Astrocyte (in vitro differentiated cells and primary cell): ENCODE results near the gene HSD3B2. TPM values are rescaled to one million over a fixed set of nuclear protein-coding genes. Genes with fewer than 3 reads are reported as not detected.

Source experiments
- DNase-seq: peaks from one replicate; pipeline ENCODE4 v3.0.0-alpha.2; 2010; ENCODE audit warnings: low read depth
- FAIRE-seq: peaks from 2 replicates; lab custom pipeline; 2011; peaks lifted over from hg19 to GRCh38; lab: Jason Lieb, UNC
- H2AFZ ChIP-seq: 2 replicates; pipeline ENCODE4 v1.6.0; 2012; ENCODE audit warnings: low read depth, low read length, inconsistent platforms
- H3K27ac ChIP-seq: 2 replicates; pipeline ENCODE4 v1.5.1; 2011; ENCODE audit warnings: low read depth, low read length, inconsistent platforms
- H3K27me3 ChIP-seq: 2 replicates; pipeline ENCODE4 v1.6.0; 2011; ENCODE audit warnings: low read length, inconsistent platforms; ENCODE audit not compliant: insufficient read depth
- H3K36me3 ChIP-seq: 2 replicates; pipeline ENCODE4 v1.5.1; 2011; ENCODE audit warnings: low read length, inconsistent platforms; ENCODE audit not compliant: insufficient read depth
- H3K4me1 ChIP-seq: 2 replicates; pipeline ENCODE4 v1.5.1; 2011; ENCODE audit warnings: low read length, inconsistent platforms; ENCODE audit not compliant: insufficient read depth
- H3K4me2 ChIP-seq: 2 replicates; pipeline ENCODE4 v1.6.0; 2012; ENCODE audit warnings: low read length, inconsistent platforms
- H3K4me3 ChIP-seq: 2 replicates; pipeline ENCODE4 v1.5.1; 2011; ENCODE audit warnings: low read depth, mild to moderate bottlenecking, low read length, inconsistent platforms; ENCODE audit not compliant: insufficient read depth
- H3K79me2 ChIP-seq: 2 replicates; pipeline ENCODE4 v1.6.0; 2012; ENCODE audit warnings: mild to moderate bottlenecking, low read length, inconsistent platforms; ENCODE audit not compliant: insufficient read depth
- H3K9ac ChIP-seq: 2 replicates; pipeline ENCODE4 v1.6.0; 2012; ENCODE audit warnings: mild to moderate bottlenecking, low read length, inconsistent platforms
- H3K9me3 ChIP-seq: 2 replicates; pipeline ENCODE4 v1.5.1; 2012; ENCODE audit warnings: low read depth, mild to moderate bottlenecking, low read length, inconsistent platforms; ENCODE audit not compliant: insufficient read depth
- H4K20me1 ChIP-seq: 2 replicates; pipeline ENCODE4 v1.6.0; 2012; ENCODE audit warnings: low read length, inconsistent platforms; ENCODE audit not compliant: insufficient read depth
- H3K27ac Mint-ChIP-seq: one replicate; pipeline ENCODE4 v1.8.0; 2021; ENCODE audit warnings: mild to moderate bottlenecking, mixed read lengths; ENCODE audit not compliant: unreplicated experiment
- H3K27me3 Mint-ChIP-seq: one replicate; pipeline ENCODE4 v1.8.0; 2021; ENCODE audit warnings: low read depth, mixed read lengths; ENCODE audit not compliant: unreplicated experiment
- H3K36me3 Mint-ChIP-seq: one replicate; pipeline ENCODE4 v1.8.0; 2021; ENCODE audit warnings: low read depth, mixed read lengths; ENCODE audit not compliant: unreplicated experiment
- H3K4me1 Mint-ChIP-seq: one replicate; pipeline ENCODE4 v1.8.0; 2021; ENCODE audit warnings: low read depth, mixed read lengths; ENCODE audit not compliant: unreplicated experiment
- H3K4me3 Mint-ChIP-seq: one replicate; pipeline ENCODE4 v1.8.0; 2021; ENCODE audit warnings: mild to moderate bottlenecking, moderate library complexity, mixed read lengths; ENCODE audit not compliant: unreplicated experiment
- H3K9me3 Mint-ChIP-seq: one replicate; pipeline ENCODE4 v1.8.0; 2021; ENCODE audit warnings: mild to moderate bottlenecking, mixed read lengths; ENCODE audit not compliant: unreplicated experiment
- CTCF ChIP-seq: IDR thresholded peaks from 2 replicates; pipeline ENCODE4 v1.5.1; 2011; ENCODE audit warnings: low read depth, mild to moderate bottlenecking, inconsistent platforms, low read length, moderate library complexity; ENCODE audit not compliant: insufficient read depth
- EZH2 ChIP-seq: IDR thresholded peaks from 2 replicates; pipeline ENCODE4 v1.6.1; 2012; ENCODE audit warnings: mild to moderate bottlenecking, low read length, inconsistent platforms; ENCODE audit not compliant: insufficient read depth
- total RNA-seq: library from RNA; stranded (reverse); gene quantifications from 2 replicates; pipeline ENCODE4 v1.2.1, GENCODE V29; 2021

The HSD3B2 gene
- total RNA-seq, 1 donor from 2014 or later = not detected

DNA sequence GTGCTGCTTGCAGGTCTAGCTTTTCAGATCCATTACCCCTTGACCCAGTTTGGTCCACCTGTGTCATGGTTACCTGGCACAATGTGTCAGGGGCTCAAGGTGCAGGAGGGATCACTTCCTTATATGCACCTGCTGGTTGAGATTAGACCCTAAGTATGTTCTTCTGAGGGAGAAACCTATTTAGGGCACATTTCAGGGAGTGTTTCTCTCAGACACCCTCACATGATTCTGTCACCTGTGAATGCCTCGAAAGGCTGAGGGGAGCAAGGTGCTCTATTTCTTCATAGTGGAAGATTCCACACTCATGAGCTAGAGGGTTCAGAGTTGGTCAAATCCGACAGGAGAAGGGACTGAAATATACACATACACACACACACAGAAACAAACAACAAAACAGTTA, 15.5 kb downstream of the HSD3B2 start:
- peaks cover 2% of the 10 kb centered on the region for H3K27me3 ChIP-seq
- no peaks in the 10 kb centered on the region for H3K4me1 ChIP-seq
- no peaks in the 10 kb centered on the region for H3K9me3 Mint-ChIP-seq
- H3K27ac ChIP-seq = no peak overlapping the region
- no peak overlapping the region for H3K4me2 ChIP-seq
- no peaks in the 10 kb centered on the region for H3K9me3 ChIP-seq
- no peak for FAIRE-seq
- DNase-seq = no peak
- H3K4me3 ChIP-seq = no peak overlapping the region
- peaks cover 23% of the 10 kb centered on the region for H3K27me3 Mint-ChIP-seq
- no peaks in the 10 kb centered on the region for H3K36me3 ChIP-seq
- no peaks in the 10 kb centered on the region for H3K4me1 Mint-ChIP-seq
- no peak overlapping the region for H3K27ac Mint-ChIP-seq
- no peak for TF ChIP-seq CTCF
- TF ChIP-seq EZH2 = no peak
- no peak overlapping the region for H3K9ac ChIP-seq
- no peaks in the 10 kb centered on the region for H3K79me2 ChIP-seq
- no peaks in the 10 kb centered on the region for H4K20me1 ChIP-seq
- H3K36me3 Mint-ChIP-seq = no peaks in the 10 kb centered on the region
- H3K4me3 Mint-ChIP-seq = no peak overlapping the region
- H2AFZ ChIP-seq = no peak overlapping the region

- Histone ChIP-seq H2AFZ (no peak overlapping the region), H3K4me2 (no peak overlapping the region), H3K9ac (no peak overlapping the region), H3K36me3 (no peaks in the 10 kb centered on the region), H3K27me3 (peaks cover 2% of the 10 kb centered on the region), H4K20me1 (no peaks in the 10 kb centered on the region), H3K9me3 (no peaks in the 10 kb centered on the region), H3K4me3 (no peak overlapping the region), H3K4me1 (no peaks in the 10 kb centered on the region), H3K79me2 (no peaks in the 10 kb centered on the region), H3K27ac (no peak overlapping the region)
- Mint-ChIP-seq H3K36me3 (no peaks in the 10 kb centered on the region), H3K4me1 (no peaks in the 10 kb centered on the region), H3K4me3 (no peak overlapping the region), H3K27me3 (peaks cover 23% of the 10 kb centered on the region), H3K27ac (no peak overlapping the region), H3K9me3 (no peaks in the 10 kb centered on the region)
- TF ChIP-seq CTCF = no peak
- TF ChIP-seq EZH2 = no peak
- no peak for DNase-seq
- no peak for FAIRE-seq
Observed at GRCh38 chr1:119431836-119432235, 16.9 kb downstream of the HSD3B2 start.

DNA sequence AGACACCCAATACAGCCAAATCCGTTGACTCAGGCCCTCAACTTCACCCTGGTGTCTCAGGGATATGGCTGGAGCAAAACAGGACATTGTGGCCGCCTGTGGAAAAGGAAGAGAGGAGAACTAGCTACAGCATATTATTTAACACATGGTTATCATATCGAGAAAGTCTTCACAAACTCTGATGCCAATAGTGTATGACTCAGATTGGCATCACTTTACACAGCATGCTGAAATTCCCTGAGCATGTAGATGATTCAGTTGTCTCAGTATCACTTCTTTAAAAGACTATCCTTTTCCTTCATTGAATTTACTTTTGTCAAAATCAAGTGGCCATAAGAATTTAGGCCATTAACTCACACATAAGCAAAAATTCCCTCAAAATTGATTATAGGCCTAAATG, 20.1 kb downstream of the HSD3B2 start:
- no peaks in the 10 kb centered on the region for H3K4me1 ChIP-seq
- no peak overlapping the region for H3K9ac ChIP-seq
- peaks cover 2% of the 10 kb centered on the region for H3K27me3 ChIP-seq
- peaks cover 23% of the 10 kb centered on the region for H3K27me3 Mint-ChIP-seq
- no peaks in the 10 kb centered on the region for H3K9me3 ChIP-seq
- H3K4me3 ChIP-seq = no peak overlapping the region
- H4K20me1 ChIP-seq = no peaks in the 10 kb centered on the region
- no peaks in the 10 kb centered on the region for H3K79me2 ChIP-seq
- DNase-seq (no peak), FAIRE-seq (no peak)
- H3K4me3 Mint-ChIP-seq = no peak overlapping the region
- H3K27ac Mint-ChIP-seq = no peak overlapping the region
- H3K36me3 Mint-ChIP-seq = no peaks in the 10 kb centered on the region
- no peak overlapping the region for H3K27ac ChIP-seq
- no peak overlapping the region for H3K4me2 ChIP-seq
- H3K4me1 Mint-ChIP-seq = no peaks in the 10 kb centered on the region
- H3K36me3 ChIP-seq = no peaks in the 10 kb centered on the region
- no peak for TF ChIP-seq EZH2
- TF ChIP-seq CTCF = no peak
- peaks cover 3% of the 10 kb centered on the region for H3K9me3 Mint-ChIP-seq
- no peak overlapping the region for H2AFZ ChIP-seq
